ENCODE measurements around the gene CHKB.

CHKB gene

DNA sequence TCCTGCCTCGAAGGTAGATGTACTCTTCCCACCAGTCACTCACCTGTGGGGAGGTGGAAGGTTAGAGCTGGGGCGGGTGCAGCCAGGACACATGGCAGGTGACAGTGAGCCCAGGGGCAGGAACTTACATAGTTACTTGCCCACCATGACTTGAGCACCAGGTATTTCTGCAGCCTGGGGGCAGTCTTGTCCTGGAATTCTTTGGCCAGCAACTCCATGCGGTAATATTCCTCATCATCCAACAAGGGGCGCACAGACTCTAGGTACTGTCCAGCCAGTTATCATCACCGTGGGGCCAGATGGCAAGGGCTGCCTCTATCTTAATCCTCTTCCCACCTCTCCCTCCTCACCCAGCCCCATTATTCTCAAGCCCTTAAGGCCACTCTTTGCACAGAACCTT, 6.6 kb downstream of the CHKB start:
- Histone ChIP-seq H4K20me1 (peaks cover 38% of the 10 kb centered on the region), H3K4me2 (no peak overlapping the region), H3K4me1 (peaks cover 25% of the 10 kb centered on the region), H3K4me3 (no peak overlapping the region), H3K36me3 (peaks cover 90% of the 10 kb centered on the region), H3K27me3 (no peaks in the 10 kb centered on the region), H3K27ac (no peak overlapping the region), H3K9ac (no peak overlapping the region), H3K9me3 (no peaks in the 10 kb centered on the region)
- no peak for TF ChIP-seq Cebpa-rat (IDR thresholded peaks at IDR 0.05)

DNA sequence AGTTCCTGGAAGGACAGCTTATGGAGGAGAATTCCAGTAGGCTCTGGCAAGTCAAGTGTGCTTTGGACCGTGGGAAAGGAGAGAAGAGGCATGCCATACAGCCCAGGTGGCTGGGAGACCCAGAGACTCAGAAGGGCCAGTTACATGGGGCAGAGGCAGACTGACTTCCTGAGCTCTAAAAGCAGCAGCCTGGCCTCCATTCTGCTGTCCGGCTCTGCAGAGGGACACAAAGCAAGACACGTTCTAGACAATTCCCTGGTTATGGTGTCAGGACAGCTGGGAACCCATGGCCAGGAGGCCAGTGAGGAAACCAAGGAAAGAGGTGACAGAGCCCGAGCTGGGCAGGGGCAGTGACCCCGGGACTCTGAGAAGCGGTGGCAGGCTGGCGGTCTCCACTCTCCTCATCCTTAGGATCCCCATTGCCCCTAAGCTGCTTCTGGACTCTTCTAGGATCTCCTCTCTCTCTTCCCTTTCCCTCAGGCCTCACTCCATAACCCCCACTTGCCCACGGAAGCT, 7.2 kb downstream of the CHKB start:
- Histone ChIP-seq H3K4me1 (peaks cover 29% of the 10 kb centered on the region), H3K4me2 (no peak overlapping the region), H3K27me3 (no peaks in the 10 kb centered on the region), H3K27ac (no peak overlapping the region), H3K9ac (no peak overlapping the region), H3K4me3 (no peak overlapping the region), H3K9me3 (no peaks in the 10 kb centered on the region), H3K36me3 (peaks cover 90% of the 10 kb centered on the region), H4K20me1 (peaks cover 43% of the 10 kb centered on the region)
- TF ChIP-seq Cebpa-rat (IDR thresholded peaks at IDR 0.05) = no peak

- peaks cover under 1% of the 10 kb centered on the region; the same call in 1 of the 2 replicates for H3K9me3 ChIP-seq
- no peak overlapping the region for H3K27ac ChIP-seq
- H3K4me2 ChIP-seq = no peak overlapping the region
- peaks cover 33% of the 10 kb centered on the region for H3K4me1 ChIP-seq
- no peak overlapping the region for H3K4me3 ChIP-seq
- H4K20me1 ChIP-seq = peaks cover 54% of the 10 kb centered on the region
- H3K9ac ChIP-seq = no peak overlapping the region
- TF ChIP-seq Cebpa-rat (IDR thresholded peaks at IDR 0.05) = no peak
- no peaks in the 10 kb centered on the region for H3K27me3 ChIP-seq
- H3K36me3 ChIP-seq = peaks cover 85% of the 10 kb centered on the region
These were observed 8.3 kb downstream of the CHKB start for GRCh38 chr22:50574383-50574755.

DNA sequence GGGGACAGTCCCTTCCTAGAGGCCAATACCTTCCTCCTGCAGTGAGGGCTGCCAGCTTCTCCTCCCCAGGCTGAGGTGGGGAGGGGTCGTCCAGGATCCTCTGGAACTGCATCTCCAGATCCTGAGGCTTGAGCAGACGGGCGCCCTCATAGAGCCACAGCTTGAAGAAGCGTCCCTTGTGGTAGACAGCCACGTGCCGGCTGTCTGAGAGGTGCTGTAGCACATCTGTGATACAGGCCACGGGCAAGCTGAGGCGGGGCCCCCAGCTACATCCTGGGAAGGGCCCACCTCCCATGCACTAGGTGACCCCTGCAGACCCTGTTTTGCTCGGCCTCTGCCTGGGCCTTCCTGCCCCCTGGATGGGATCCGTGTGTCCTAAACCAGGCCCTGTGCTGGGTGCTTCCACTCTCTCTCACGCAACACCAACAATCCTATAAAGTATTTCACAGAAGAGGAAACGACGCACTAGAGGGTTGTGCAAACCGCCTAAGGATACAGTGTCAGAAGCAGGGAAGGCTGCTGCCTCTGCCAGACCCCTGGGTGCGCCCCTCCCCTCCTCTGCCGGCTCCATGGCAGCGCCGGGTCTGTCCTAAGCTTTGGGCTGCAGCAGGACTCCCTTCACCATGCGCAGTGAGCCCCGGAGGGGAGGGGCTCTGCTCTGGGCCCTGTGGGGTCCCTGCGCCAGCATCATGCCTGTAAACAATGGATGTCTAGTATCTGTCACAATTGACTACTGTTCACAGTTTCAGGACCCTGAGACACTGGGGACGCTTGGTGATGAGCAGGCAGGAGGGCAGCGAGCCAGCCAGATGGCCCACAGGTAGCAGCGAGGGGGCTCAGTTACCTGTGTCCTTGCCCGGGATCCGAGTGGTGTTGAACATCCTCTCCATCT, 8.9 kb downstream of the CHKB start:
- Histone ChIP-seq H3K4me2 (no peak overlapping the region), H3K36me3 (peaks cover 85% of the 10 kb centered on the region), H3K4me1 (peaks cover 40% of the 10 kb centered on the region), H3K27me3 (no peaks in the 10 kb centered on the region), H3K9ac (no peak overlapping the region), H4K20me1 (peaks cover 61% of the 10 kb centered on the region), H3K4me3 (no peak overlapping the region), H3K27ac (no peak overlapping the region), H3K9me3 (peaks cover 5% of the 10 kb centered on the region; the same call in 1 of the 2 replicates)
- TF ChIP-seq Cebpa-rat (IDR thresholded peaks at IDR 0.05) = no peak

DNA sequence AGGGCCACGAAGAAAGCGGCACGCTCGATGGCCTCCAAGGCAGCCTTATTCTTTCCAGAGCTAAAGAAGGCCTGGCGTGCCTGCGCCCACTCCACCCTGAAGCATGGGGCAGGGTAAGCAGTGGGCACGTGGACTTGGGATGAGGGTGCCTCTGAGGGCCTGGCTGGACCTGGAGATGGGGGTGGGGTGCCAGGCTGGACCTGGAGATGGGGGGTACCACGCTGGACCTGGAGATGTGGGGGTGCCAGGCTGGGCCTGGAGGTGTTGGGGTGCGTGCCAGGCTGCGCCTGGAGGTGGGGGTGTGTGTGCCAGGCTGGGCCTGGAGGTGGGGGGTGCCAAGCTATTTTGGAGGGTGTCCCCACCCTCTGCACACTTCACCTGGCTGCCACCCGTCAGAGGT, 9.7 kb downstream of the CHKB start:
- Histone ChIP-seq H3K9me3 (peaks cover 5% of the 10 kb centered on the region; the same call in 1 of the 2 replicates), H4K20me1 (peaks cover 66% of the 10 kb centered on the region), H3K36me3 (peaks cover 87% of the 10 kb centered on the region), H3K4me2 (no peak overlapping the region), H3K4me1 (peaks cover 47% of the 10 kb centered on the region), H3K27me3 (no peaks in the 10 kb centered on the region), H3K4me3 (no peak overlapping the region), H3K9ac (no peak overlapping the region), H3K27ac (no peak overlapping the region)
- TF ChIP-seq Cebpa-rat (IDR thresholded peaks at IDR 0.05) = no peak

- H3K9me3 ChIP-seq = peaks cover 5% of the 10 kb centered on the region; the same call in 1 of the 2 replicates
These were observed 11.1 kb downstream of the CHKB start for GRCh38 chr22:50571264-50572175.

DNA sequence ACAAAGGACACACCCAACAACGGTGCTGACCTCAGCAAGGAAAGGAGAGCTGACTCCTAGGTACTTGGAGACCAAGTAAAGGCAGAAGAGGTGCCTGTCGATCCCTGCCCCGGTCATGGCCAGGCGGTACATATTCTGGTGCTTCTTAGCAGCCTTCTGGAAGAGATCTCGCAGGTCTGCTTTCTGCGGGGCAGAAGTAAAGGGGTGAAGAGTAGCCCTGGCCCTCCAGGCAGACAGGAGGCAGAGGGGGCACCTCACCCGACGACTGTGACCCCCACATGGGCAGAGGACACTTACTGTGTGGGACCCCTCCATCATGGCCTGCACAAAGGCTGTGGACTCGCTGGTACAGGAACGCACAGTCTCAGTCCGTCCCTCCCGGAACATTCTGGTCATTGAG, 11.8 kb downstream of the CHKB start:
- Histone ChIP-seq H3K4me1 (peaks cover 47% of the 10 kb centered on the region), H3K27me3 (no peaks in the 10 kb centered on the region), H3K9me3 (peaks cover 5% of the 10 kb centered on the region; the same call in 1 of the 2 replicates), H3K27ac (no peak overlapping the region), H3K9ac (0 out of 2 replicates have a peak overlapping the region, but pooled peaks have one; percentile 15), H4K20me1 (peaks cover 59% of the 10 kb centered on the region), H3K4me3 (no peak overlapping the region), H3K36me3 (peaks cover 79% of the 10 kb centered on the region), H3K4me2 (peak overlapping the region; percentile 83)
- TF ChIP-seq Cebpa-rat (IDR thresholded peaks at IDR 0.05) = no peak

More at GRCh38 chr22:50571264-50572175, 11.1 kb downstream of the CHKB start:
- Histone ChIP-seq H4K20me1 (peaks cover 66% of the 10 kb centered on the region), H3K4me3 (no peak overlapping the region), H3K4me2 (peak overlapping the region; percentile 83), H3K4me1 (peaks cover 47% of the 10 kb centered on the region), H3K36me3 (peaks cover 85% of the 10 kb centered on the region), H3K27me3 (no peaks in the 10 kb centered on the region), H3K9ac (no peak overlapping the region), H3K27ac (no peak overlapping the region)
- TF ChIP-seq Cebpa-rat (IDR thresholded peaks at IDR 0.05) = no peak

- TF ChIP-seq Cebpa-rat (IDR thresholded peaks at IDR 0.05) = no peak
- H3K9ac ChIP-seq = 0 out of 2 replicates have a peak overlapping the region, but pooled peaks have one; percentile 15
- H3K4me2 ChIP-seq = peak overlapping the region; percentile 83
- no peak overlapping the region for H3K4me3 ChIP-seq
- H4K20me1 ChIP-seq = peaks cover 57% of the 10 kb centered on the region
- peak overlapping the region; percentile 45; the same call in 1 of the 2 replicates for H3K27ac ChIP-seq
- H3K36me3 ChIP-seq = peaks cover 71% of the 10 kb centered on the region
- H3K4me1 ChIP-seq = peaks cover 47% of the 10 kb centered on the region
- peaks cover 5% of the 10 kb centered on the region; the same call in 1 of the 2 replicates for H3K9me3 ChIP-seq
- no peaks in the 10 kb centered on the region for H3K27me3 ChIP-seq
These were observed 12.6 kb downstream of the CHKB start for GRCh38 chr22:50569896-50570535.

GRCh38 chr22:50569041-50569459, 13.6 kb downstream of the CHKB start:
- H3K27ac ChIP-seq = peak overlapping the region; percentile 45; the same call in 1 of the 2 replicates
- H3K36me3 ChIP-seq = peaks cover 63% of the 10 kb centered on the region
- no peak overlapping the region for H3K9ac ChIP-seq
- peaks cover 7% of the 10 kb centered on the region; the same call in 1 of the 2 replicates for H3K27me3 ChIP-seq
- no peak for TF ChIP-seq Cebpa-rat (IDR thresholded peaks at IDR 0.05)
- H3K4me2 ChIP-seq = peak overlapping the region; percentile 83
- H4K20me1 ChIP-seq = peaks cover 54% of the 10 kb centered on the region
- H3K9me3 ChIP-seq = peaks cover 5% of the 10 kb centered on the region; the same call in 1 of the 2 replicates
- 0 out of 2 replicates have a peak overlapping the region, but pooled peaks have one; percentile 4 for H3K4me3 ChIP-seq
- H3K4me1 ChIP-seq = peaks cover 47% of the 10 kb centered on the region
